Gastrocnemius medialis (tissue), 4 donors: ENCODE results near the gene GRK6. TPM values are rescaled to one million over a fixed set of nuclear protein-coding genes. Genes with fewer than 3 reads are reported as not detected.

Source experiments
- ATAC-seq, 2 donors: fragments of 150-250 bp; one replicate each; pipeline ENCODE4 v1.9.1; 2016
- DNase-seq, 2 donors: peaks; one replicate each; pipeline ENCODE4 v3.0.0-alpha.2; 2019
- H3K27ac ChIP-seq, 4 donors: fragments of 200-600 bp; sonication (generic); 1 replicate in 1 of 4; 2 replicates in 3 of 4; pipeline ENCODE4 v1.5.1; 2016 to 2018; ENCODE audit warnings: mild to moderate bottlenecking in 2 of 4, moderate library complexity in 1 of 4
- H3K27me3 ChIP-seq, 3 donors: fragments of 200-600 bp; sonication (generic) in 2 of 3; 1 replicate in 1 of 3; 2 replicates in 2 of 3; pipeline versions ENCODE4 v1.5.1 to v1.6.0; 2016 to 2019; ENCODE audit warnings: mild to moderate bottlenecking in 1 of 3, moderate library complexity in 1 of 3
- H3K36me3 ChIP-seq, 2 donors: fragments of 200-600 bp; sonication (generic) in 1 of 2; one replicate each; pipeline ENCODE4 v1.5.1; 2017 to 2018
- H3K4me1 ChIP-seq, 2 donors: fragments of 200-600 bp; sonication (generic) in 1 of 2; one replicate each; pipeline ENCODE4 v1.5.1; 2016 to 2017; ENCODE audit warnings: mild to moderate bottlenecking in 2 of 2
- H3K4me3 ChIP-seq, 4 donors: fragments of 200-600 bp; sonication (generic) in 3 of 4; 1 replicate in 1 of 4; 2 replicates in 3 of 4; pipeline ENCODE4 v1.5.1; 2016 to 2019; ENCODE audit warnings: mild to moderate bottlenecking in 2 of 4
- H3K9me3 ChIP-seq, 3 donors: fragments of 200-600 bp; sonication (generic) in 2 of 3; 1 replicate in 1 of 3; 2 replicates in 2 of 3; pipeline ENCODE4 v1.5.1; 2016 to 2019
- POLR2A ChIP-seq, 2 donors: fragments of 450-650 bp; IDR thresholded peaks; one replicate each; pipeline ENCODE4 v1.6.1; 2017; ENCODE audit warnings: antibody characterized with exemption in 2 of 2, mild to moderate bottlenecking in 2 of 2, moderate library complexity in 2 of 2
- in situ Hi-C, 4 donors: fragments of 200-750 bp; cut with MboI; loops; one replicate each; pipeline versions ENCODE4 v1.15.0 to v1.8.0; 2017; ENCODE audit warnings: low sequenced_read_pairs in 4 of 4
- intact Hi-C: fragments of 100-400 bp; cut with DNase I; formaldehyde crosslinking; loops from one replicate; pipeline ENCODE4 v1.15.1; 2023; ENCODE audit warnings: low total_unique reads
- total RNA-seq, 4 donors: library from RNA; depleted of rRNA; stranded (reverse); fragments of >200 nt; gene quantifications; one replicate each; pipeline versions ENCODE4 v1.1.0 to v1.2.3, GENCODE V29; 2016
- TF ChIP-seq, protein P1 (sequence below), 5 experiments: fragments of 450-650 bp in 3 of 5; fragments of 200-600 bp in 2 of 5; sonication (generic) in 2 of 5; IDR thresholded peaks in 4 of 5; conservative IDR thresholded peaks in 1 of 5; 1 replicate in 4 of 5; 2 replicates in 1 of 5; pipeline ENCODE4 v1.5.1; 2016 to 2019; ENCODE audit warnings: antibody characterized with exemption in 5 of 5, mild to moderate bottlenecking in 3 of 5, moderate library complexity in 3 of 5

GRK6 gene
- total RNA-seq, 4 donors from 2014 or later: 12.7 to 40.5 (median 32.2) TPM

GRCh38 chr5:177432143-177432838 is 5.8 kb downstream of the GRK6 start:
- H3K27ac ChIP-seq: peak overlapping the region; percentile 32 to 61 (median 48)
- peaks cover 28 to 35% of the 10 kb centered on the region in 2 donors for H3K4me1 ChIP-seq
- intact Hi-C loops: no loop called here

DNA sequence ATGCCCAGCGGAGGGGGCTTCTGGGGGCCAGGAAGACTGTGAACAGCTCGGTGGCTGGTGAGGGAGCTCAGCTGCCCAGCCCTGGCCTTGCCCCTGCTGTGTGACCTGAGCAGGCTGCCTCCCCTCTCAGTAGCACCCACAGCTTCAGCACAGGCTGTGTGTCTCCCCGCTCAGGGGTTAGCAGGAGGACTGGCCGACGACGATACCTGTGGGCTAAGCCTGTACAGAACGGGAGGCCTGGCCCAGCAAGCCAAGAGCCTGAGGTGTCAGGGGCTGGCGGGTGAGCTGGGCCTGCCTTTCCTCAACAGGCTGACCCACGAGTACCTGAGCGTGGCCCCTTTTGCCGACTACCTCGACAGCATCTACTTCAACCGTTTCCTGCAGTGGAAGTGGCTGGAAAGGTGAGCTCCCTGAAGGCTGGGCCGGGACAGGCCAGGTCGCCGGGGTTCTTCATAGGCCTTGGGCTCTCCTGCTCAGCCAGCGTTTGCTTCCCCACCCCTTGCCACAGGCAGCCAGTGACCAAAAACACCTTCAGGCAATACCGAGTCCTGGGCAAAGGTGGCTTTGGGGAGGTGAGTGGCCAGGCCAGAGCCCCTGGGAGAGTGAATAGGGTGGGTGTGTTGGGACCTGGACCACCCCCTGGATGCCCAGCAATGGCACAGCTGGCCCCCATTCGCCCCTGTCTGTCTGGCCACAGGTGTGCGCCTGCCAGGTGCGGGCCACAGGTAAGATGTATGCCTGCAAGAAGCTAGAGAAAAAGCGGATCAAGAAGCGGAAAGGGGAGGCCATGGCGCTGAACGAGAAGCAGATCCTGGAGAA is 6.6 kb downstream of the GRK6 start:
- DNase-seq (no peak), ATAC-seq (no peak)
- no peak for TF ChIP-seq POLR2A (IDR thresholded peaks at IDR 0.05)
- TF ChIP-seq, protein P1, sequence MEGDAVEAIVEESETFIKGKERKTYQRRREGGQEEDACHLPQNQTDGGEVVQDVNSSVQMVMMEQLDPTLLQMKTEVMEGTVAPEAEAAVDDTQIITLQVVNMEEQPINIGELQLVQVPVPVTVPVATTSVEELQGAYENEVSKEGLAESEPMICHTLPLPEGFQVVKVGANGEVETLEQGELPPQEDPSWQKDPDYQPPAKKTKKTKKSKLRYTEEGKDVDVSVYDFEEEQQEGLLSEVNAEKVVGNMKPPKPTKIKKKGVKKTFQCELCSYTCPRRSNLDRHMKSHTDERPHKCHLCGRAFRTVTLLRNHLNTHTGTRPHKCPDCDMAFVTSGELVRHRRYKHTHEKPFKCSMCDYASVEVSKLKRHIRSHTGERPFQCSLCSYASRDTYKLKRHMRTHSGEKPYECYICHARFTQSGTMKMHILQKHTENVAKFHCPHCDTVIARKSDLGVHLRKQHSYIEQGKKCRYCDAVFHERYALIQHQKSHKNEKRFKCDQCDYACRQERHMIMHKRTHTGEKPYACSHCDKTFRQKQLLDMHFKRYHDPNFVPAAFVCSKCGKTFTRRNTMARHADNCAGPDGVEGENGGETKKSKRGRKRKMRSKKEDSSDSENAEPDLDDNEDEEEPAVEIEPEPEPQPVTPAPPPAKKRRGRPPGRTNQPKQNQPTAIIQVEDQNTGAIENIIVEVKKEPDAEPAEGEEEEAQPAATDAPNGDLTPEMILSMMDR (IDR thresholded peaks at IDR 0.05 in 4 of 5, conservative IDR thresholded peaks at IDR 0.05 in 1 of 5): no peak

More at GRCh38 chr5:177432143-177432838, 5.8 kb downstream of the GRK6 start:
- ATAC-seq (peak; percentile 9 to 42), DNase-seq (peak in 1 of 2 donors; percentile 36)
- H3K36me3 ChIP-seq: peaks cover 0 to 43% of the 10 kb centered on the region in 2 donors
- in situ Hi-C loops: no loop called here
- TF ChIP-seq, protein P1 (IDR thresholded peaks at IDR 0.05 in 4 of 5, conservative IDR thresholded peaks at IDR 0.05 in 1 of 5): no peak
- TF ChIP-seq POLR2A (IDR thresholded peaks at IDR 0.05): no peak
- no peak overlapping the region for H3K4me3 ChIP-seq
- H3K27me3 ChIP-seq: no peaks in the 10 kb centered on the region
- H3K9me3 ChIP-seq: no peaks in the 10 kb centered on the region

GRCh38 chr5:177433658-177434217 is 7.3 kb downstream of the GRK6 start:
- H3K9me3 ChIP-seq: no peaks in the 10 kb centered on the region
- TF ChIP-seq POLR2A (IDR thresholded peaks at IDR 0.05): no peak
- TF ChIP-seq, protein P1 (IDR thresholded peaks at IDR 0.05 in 4 of 5, conservative IDR thresholded peaks at IDR 0.05 in 1 of 5): no peak
- H3K4me3 ChIP-seq: no peak overlapping the region
- in situ Hi-C loops (no loop called here), intact Hi-C loops (no loop called here)
- no peak overlapping the region for H3K27ac ChIP-seq
- ATAC-seq (no peak), DNase-seq (no peak)
- H3K4me1 ChIP-seq: peaks cover 14 to 21% of the 10 kb centered on the region in 2 donors
- no peaks in the 10 kb centered on the region for H3K27me3 ChIP-seq
- H3K36me3 ChIP-seq: peaks cover 0 to 50% of the 10 kb centered on the region in 2 donors

More for the DNA sequence above, 6.6 kb downstream of the GRK6 start:
- Histone ChIP-seq H3K4me3 (no peak overlapping the region), H3K9me3 (no peaks in the 10 kb centered on the region), H3K4me1 (peaks cover 20 to 28% of the 10 kb centered on the region in 2 donors), H3K27me3 (no peaks in the 10 kb centered on the region), H3K27ac (no peak overlapping the region), H3K36me3 (peaks cover 0 to 49% of the 10 kb centered on the region in 2 donors)
- intact Hi-C loops (no loop called here), in situ Hi-C loops (no loop called here)

GRCh38 chr5:177434437-177434836 is 8.0 kb downstream of the GRK6 start:
- no peak for ATAC-seq
- no peak for DNase-seq
- no peak for TF ChIP-seq POLR2A (IDR thresholded peaks at IDR 0.05)
- TF ChIP-seq, protein P1 (IDR thresholded peaks at IDR 0.05 in 4 of 5, conservative IDR thresholded peaks at IDR 0.05 in 1 of 5): no peak
- Histone ChIP-seq H3K4me1 (peaks cover 14 to 21% of the 10 kb centered on the region in 2 donors), H3K27ac (no peak overlapping the region), H3K27me3 (no peaks in the 10 kb centered on the region), H3K4me3 (no peak overlapping the region), H3K9me3 (no peaks in the 10 kb centered on the region), H3K36me3 (peaks cover 0 to 50% of the 10 kb centered on the region in 2 donors)
- intact Hi-C loops: no loop called here
- in situ Hi-C loops: no loop called here
